GM12872 (cell line): ENCODE results near the gene PTPRM.

Experiments used
- CTCF ChIP-seq: IDR thresholded peaks from 3 replicates; pipeline ENCODE4 v1.5.1; 2011; ENCODE audit warnings: low read depth, mild to moderate bottlenecking, low read length, moderate library complexity; ENCODE audit not compliant: insufficient read depth

Gene PTPRM

DNA sequence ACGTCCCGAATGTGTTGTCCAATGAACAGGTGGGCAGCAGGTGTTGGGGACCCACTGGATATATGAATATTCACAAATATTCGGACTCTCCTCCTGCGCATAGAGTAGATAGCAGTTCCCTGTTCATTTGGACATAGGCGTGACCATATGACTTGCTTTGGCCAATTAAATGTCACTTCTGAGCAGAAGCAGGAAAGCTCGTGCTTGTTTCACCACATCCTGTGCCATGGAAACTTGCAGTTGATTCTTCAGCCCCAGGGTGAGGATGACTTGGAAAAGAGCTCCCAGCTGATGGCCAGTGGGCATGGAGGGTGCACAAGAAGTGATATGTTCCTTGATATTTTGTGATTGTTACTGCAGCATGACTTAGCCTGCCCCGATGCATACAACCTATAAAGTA, 52.6 kb downstream of the PTPRM start:
- TF ChIP-seq CTCF, result no peak

- no peak for TF ChIP-seq CTCF
Observed at GRCh38 chr18:7622721-7623120, 55.6 kb downstream of the PTPRM start.

- no peak for TF ChIP-seq CTCF
Observed at GRCh38 chr18:7623681-7624080, 56.6 kb downstream of the PTPRM start.

GRCh38 chr18:7624697-7625096, 57.6 kb downstream of the PTPRM start:
- no peak for TF ChIP-seq CTCF

- no peak for TF ChIP-seq CTCF
Observed at GRCh38 chr18:7626175-7626921, 59.2 kb downstream of the PTPRM start.

DNA sequence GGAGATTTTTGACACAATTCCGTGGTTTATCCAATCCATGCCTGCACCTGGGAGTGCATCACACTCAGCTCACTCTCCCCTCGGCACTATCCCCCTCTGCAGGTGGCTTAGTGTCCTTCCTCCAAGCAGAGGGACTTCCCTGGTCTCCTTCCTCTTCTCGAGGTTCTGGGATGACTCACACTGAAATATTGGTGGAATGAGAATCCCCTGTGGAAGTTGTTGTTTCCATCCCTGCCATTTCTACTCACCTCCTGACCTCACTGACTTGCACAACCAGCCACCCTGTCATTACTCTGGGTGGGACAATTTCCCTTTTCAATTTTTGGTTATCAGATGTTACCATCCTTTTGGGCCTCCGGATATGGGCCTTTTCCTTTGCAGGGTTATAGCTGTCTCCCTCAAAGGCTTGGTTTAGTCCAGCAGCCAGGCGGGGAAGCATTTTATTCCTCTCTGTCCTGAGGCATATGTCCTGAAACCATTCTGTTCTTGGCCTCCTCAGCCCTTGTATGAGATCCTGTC, 59.9 kb downstream of the PTPRM start:
- TF ChIP-seq CTCF, result no peak

DNA sequence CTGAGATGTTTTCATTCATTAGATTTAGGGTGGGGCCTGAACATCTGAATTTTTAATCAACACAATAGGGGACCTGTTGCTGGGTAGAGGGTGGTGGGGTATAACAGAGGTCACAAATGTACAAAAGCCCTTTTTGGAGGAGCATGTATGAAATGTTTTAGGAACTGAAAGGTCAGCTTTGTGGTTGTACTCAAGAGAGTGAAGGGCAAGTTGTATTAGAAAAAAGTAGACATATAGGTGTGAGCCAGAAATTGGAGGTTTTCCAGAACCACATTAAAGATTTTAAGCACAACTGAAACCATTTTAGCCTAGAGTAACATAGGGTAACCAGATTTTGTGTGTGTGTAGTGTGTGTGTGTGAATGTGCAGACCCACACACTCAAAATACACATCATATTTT, 62.3 kb downstream of the PTPRM start:
- TF ChIP-seq CTCF, result no peak
